Right ventricle myocardium superior (tissue), 1 donor: ENCODE results near the gene RAPGEF2. TPM values are rescaled to one million over a fixed set of nuclear protein-coding genes. Genes with fewer than 3 reads are reported as not detected.
A peak's percentile ranks its signal among the peaks of the same experiment; 100 is the strongest.

Experiments used
- ATAC-seq: fragments of 200-7000 bp; cut with Tn5 transposase; one replicate; pipeline ENCODE4 v1.9.1; 2020; ENCODE audit warnings: mild to moderate bottlenecking; ENCODE audit not compliant: poor library complexity
- DNase-seq: peaks from one replicate; pipeline ENCODE4 v3.0.0-alpha.2; 2020
- intact Hi-C: fragments of 100-400 bp; cut with DNase I; formaldehyde crosslinking; loops from one replicate; pipeline ENCODE4 v1.11.2; 2022
- microRNA-seq: library from miRNA; unstranded; fragments of <30 nt; microRNA quantifications from one replicate; pipeline ENCODE4 v1.2.0, GENCODE V29; 2020
- total RNA-seq: library from RNA; stranded (reverse); fragmentation: NEBNext Ultra II Directional; extraction: Animal tissue kit (Norgen Biotek cat#: 25700); gene quantifications from one replicate; pipeline ENCODE4 v1.2.1, GENCODE V29; 2021
- donor health status: DM: no; HTN: yes; CAD: no; lungs with severe emphysema.

RAPGEF2 gene
- total RNA-seq, 1 donor from 2014 or later = 43.8 TPM

DNA sequence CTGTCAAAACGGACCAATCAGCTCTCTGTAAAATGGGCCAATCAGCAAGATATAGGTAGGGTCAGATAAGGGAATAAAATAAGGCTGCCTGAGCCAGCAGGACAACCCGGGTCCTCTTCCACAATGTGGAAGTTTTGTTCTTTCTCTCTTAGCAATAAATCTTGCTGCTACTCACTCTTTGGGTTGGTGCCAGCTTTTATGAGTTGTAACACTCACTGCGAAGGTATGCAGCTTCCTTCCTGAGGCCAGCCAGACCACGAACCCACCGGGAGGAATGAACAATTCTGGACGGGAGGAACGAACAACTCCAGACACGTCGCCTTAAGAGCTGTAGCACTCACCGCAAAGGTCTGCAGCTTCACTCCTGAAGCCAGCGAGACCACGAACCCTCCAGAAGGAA is 287.8 kb downstream of the RAPGEF2 start:
- DNase-seq (no peak), ATAC-seq (no peak)
- intact Hi-C loops = no loop called here

DNA sequence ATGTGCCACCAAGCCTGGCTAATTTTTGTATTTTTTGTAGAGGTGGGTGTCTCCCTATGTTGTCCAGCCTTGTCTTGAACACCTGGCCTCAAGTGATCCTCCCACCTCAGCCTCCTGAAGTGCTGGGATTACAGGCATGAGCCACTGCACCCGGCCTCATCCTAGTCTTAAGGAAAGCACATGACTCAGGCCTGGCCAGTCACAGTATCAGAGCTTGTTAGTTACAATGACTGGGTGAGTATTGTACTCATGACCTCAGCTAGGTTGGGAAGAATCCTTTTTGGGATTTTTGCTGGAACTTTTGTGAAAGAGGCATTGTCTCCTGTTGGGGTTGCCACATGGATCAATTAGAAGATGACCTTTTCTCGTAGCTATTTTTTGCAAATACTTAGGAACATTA is 292.8 kb downstream of the RAPGEF2 start:
- intact Hi-C loops = no loop called here
- ATAC-seq = no peak
- no peak for DNase-seq

DNA sequence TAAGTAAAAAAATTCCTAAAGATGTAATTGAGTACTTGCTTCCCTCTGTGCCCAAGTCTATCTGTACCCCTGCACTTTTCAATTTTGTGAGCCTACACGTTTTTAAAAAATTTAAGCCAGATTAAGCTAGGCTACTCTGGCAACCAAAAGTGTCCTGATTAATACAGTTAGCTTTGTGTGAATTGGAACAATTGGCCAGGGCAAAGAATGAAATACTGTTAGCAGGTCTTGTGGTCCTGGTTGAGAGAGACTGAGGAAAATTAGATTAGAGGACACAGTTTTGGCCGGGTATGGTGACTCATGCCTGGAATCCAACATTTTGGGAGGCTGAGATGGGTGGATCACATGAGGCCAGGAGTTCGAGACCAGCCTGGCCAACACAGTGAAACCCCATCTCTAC is 293.3 kb downstream of the RAPGEF2 start:
- no peak for ATAC-seq
- intact Hi-C loops = no loop called here
- DNase-seq = no peak

DNA sequence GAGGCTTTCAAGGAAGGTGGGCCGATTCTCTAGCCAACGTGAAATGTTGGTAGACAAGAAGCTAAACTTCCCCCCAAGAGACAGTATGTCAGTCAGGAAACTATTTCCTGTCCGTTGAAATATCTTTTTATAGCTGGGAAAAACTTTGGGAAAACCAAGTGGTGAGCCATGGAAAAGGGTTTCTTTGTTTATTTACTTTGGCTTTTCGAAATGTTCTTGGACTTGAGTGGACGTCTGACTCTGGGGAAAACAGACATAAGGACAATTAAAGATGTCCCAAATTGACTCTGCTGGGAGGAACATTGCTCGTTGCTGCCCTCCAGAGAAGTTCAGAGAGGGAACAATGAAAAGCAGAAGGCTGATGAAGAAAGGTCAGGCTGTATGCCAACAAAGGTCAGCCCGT is 295.4 kb downstream of the RAPGEF2 start:
- intact Hi-C loops = no loop called here
- ATAC-seq (peak; percentile 73), DNase-seq (no peak)

DNA sequence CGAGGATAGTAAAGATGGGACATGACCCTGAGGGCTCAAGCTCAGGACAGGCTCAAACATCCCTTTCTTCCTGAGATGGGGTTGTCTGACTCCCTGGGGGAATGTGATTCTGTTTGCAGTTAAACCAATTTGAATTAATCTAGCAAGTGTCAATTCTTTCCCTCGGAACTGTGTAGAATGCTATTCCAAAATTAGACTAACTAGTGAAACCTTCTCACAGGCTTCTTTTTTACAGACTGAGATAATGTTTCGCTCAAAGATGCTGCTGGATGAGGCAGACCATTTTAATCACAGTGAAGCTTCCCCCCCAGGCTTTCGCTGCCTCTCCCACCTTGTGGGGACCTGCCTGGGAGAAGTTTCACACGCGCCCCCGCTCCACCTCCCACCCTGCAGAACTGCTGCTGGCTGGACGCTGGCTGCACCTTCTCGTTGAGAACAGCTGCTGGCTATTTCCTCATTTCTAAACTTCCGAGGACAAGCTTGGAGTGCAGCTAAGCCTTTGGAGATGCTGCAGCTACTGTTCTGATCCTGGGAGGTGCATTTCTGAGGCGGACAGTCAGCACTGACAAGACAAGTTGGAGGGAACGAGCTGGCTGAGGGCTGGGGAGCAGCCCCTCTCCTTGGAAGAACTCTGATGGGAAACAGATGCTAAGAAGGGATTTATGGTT is 297.8 kb downstream of the RAPGEF2 start:
- intact Hi-C loops = no loop called here
- DNase-seq = no peak

DNA sequence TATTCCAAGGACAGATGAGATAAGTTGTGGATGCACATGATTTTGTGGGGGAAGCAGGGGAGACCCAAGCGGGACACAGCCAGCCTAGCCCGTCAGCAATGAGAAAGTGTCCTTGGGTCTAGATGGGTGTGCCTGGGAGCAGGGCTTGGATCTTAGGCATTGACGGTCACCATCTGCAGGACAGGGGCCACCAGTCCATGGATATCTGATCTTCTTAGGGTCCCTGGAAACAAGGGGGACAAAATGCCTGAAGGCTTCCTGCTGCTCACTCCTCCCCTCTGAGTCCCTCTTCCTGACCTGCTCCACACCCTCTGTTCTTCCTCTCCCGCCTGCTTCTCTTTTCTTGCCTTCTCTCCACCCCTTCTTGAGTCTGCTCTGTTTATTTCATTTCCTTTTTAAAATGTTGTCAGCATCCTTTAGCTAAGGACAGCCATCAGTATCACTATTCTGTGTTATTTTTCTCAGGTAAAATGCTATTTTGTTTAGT is 298.4 kb downstream of the RAPGEF2 start:
- ATAC-seq (peak; percentile 43), DNase-seq (no peak)
- intact Hi-C loops = no loop called here

More for the DNA sequence above, 297.8 kb downstream of the RAPGEF2 start:
- peak; percentile 38 for ATAC-seq

DNA sequence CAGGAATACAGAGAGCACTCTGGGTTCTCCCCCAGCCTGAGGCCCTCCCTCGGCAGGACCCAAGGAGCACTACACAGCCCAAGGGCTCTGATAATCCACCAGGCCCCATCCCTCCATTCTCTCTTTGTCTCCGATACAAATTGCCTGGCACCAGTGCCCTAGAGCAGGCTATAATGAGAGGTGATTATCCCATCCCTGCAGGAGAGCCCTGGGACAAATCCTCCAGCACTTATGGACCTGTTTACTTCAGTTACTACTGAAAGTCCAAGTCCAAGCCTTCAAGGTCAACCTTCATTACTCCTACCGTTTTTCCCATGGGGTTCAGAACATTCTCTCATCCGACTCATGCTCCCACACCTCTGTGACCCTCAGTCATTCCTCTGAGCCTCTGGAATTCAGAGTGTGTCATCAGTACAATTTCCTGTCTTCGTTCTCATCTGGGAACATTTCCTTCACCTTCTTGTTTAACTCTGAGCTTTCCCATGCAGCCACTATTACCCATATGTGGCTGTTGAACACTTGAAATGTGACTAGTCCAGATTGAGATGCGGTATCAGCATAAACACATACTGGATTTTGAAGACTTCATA is 299.0 kb downstream of the RAPGEF2 start:
- DNase-seq (no peak), ATAC-seq (no peak)
- intact Hi-C loops = no loop called here

Small RNA genes lying within 50 kb of the gene (microRNA-seq; reads per million reads assigned to microRNA genes)
- gene MIR3688-1 (not detected), gene MIR3688-2 (not detected)
